Esophagus muscularis mucosa (tissue), 3 donors: ENCODE results near the gene RCN2.
A peak's percentile ranks its signal among the peaks of the same experiment; 100 is the strongest.

Experiments
- POLR2A ChIP-seq: fragments of 450-650 bp; IDR thresholded peaks from one replicate; pipeline ENCODE4 v1.6.1; 2017; ENCODE audit warnings: antibody characterized with exemption, moderate library complexity, mild to moderate bottlenecking, low read depth
- POLR2AphosphoS5 ChIP-seq, 2 donors: sonication (generic); formaldehyde crosslinking; IDR thresholded peaks; one replicate each; pipeline ENCODE4 v1.6.1; 2017; ENCODE audit warnings: antibody characterized with exemption in 2 of 2
- TF ChIP-seq, protein P1 (sequence below), 3 experiments: fragments of 200-600 bp in 2 of 3; fragments of 450-650 bp in 1 of 3; sonication (generic) in 2 of 3; IDR thresholded peaks; one replicate each; pipeline ENCODE4 v1.5.1; 2017 to 2019; ENCODE audit warnings: antibody characterized with exemption in 3 of 3, mild to moderate bottlenecking in 2 of 3, moderate library complexity in 1 of 3

DNA sequence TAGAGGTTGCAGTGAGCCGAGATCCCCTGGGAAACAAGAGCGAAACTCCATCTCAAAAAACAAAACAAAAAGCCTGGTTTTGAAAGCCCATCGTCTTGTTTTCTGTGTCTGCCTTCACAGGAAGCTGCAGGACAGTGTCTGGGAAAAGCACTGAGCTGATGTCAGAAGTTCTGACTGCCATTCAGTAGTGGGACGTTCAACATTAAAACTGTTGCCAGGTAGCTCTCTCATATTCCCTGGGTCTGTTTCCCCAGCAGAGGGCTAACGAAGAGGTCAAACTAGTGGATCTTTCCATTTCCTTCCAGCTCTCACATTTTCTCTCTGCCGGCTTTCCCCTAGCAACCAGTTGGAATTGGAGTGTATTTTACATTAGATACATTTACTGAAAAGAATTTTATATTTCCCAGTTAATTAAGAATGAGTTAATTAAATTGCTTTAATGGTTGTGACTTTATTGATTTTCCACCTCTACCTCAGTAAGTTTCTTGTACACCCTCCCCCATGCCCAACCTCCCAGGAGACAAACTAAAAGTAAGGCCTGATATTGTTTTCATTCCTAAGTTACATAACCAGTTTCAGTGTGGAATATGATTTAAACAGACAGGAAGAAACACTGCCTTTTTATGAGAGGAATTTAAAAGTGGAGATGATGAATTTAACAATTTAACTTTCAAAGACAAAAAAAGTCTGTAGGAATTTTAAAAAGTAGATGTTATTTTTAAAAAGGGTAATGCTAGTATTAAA is 29.9 kb downstream of the RCN2 start:
- TF ChIP-seq, protein P1, sequence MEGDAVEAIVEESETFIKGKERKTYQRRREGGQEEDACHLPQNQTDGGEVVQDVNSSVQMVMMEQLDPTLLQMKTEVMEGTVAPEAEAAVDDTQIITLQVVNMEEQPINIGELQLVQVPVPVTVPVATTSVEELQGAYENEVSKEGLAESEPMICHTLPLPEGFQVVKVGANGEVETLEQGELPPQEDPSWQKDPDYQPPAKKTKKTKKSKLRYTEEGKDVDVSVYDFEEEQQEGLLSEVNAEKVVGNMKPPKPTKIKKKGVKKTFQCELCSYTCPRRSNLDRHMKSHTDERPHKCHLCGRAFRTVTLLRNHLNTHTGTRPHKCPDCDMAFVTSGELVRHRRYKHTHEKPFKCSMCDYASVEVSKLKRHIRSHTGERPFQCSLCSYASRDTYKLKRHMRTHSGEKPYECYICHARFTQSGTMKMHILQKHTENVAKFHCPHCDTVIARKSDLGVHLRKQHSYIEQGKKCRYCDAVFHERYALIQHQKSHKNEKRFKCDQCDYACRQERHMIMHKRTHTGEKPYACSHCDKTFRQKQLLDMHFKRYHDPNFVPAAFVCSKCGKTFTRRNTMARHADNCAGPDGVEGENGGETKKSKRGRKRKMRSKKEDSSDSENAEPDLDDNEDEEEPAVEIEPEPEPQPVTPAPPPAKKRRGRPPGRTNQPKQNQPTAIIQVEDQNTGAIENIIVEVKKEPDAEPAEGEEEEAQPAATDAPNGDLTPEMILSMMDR (IDR thresholded peaks at IDR 0.05), result peak in 1 of 3 experiments; percentile 7
- TF ChIP-seq POLR2AphosphoS5 (IDR thresholded peaks at IDR 0.05) (no peak), POLR2A (no peak)
